Body of pancreas (tissue), 4 donors: ENCODE measurements around the gene CDH4.

Source experiments
- CTCF ChIP-seq, 7 experiments: fragments of 450-650 bp in 4 of 7; fragments of 200-600 bp in 3 of 7; sonication (generic) in 3 of 7; IDR thresholded peaks; one replicate each; pipeline ENCODE4 v1.5.1; 2016 to 2019; ENCODE audit warnings: antibody characterized with exemption in 7 of 7
- POLR2A ChIP-seq, 3 donors: fragments of 450-650 bp; IDR thresholded peaks; one replicate each; pipeline ENCODE4 v1.6.1; 2016; ENCODE audit warnings: antibody characterized with exemption in 3 of 3, mild to moderate bottlenecking in 2 of 3

GRCh38 chr20:61745397-61746146 lies 493.5 kb downstream of the CDH4 start:
- TF ChIP-seq POLR2A (IDR thresholded peaks at IDR 0.05) = no peak
- no peak for TF ChIP-seq CTCF (IDR thresholded peaks at IDR 0.05)
